GM19397 (cell line): Measurements from ENCODE around the gene NR2C1.
"Not testable (repeated sequence)": the region's sequence is repeated elsewhere in the genome, so short reads cannot be mapped to it uniquely, and the experiment has no call there.

Experiments used
- ATAC-seq: cut with Tn5 transposase; IDR thresholded peaks from one replicate; pipeline ENCODE4 v1.9.1; 2021; ENCODE audit warnings: mild to moderate bottlenecking, moderate library complexity; ENCODE audit not compliant: unreplicated experiment

The NR2C1 gene

GRCh38 chr12:95003213-95003920 is 70.1 kb downstream of the NR2C1 start, which contains the start of gene NDUFA12:
Gene NDUFA12, minus strand, starts transcription at chr12:95003697. Its CDS starts 17 bp downstream, at chr12:95003680.
- ATAC-seq = peak; percentile 98

DNA sequence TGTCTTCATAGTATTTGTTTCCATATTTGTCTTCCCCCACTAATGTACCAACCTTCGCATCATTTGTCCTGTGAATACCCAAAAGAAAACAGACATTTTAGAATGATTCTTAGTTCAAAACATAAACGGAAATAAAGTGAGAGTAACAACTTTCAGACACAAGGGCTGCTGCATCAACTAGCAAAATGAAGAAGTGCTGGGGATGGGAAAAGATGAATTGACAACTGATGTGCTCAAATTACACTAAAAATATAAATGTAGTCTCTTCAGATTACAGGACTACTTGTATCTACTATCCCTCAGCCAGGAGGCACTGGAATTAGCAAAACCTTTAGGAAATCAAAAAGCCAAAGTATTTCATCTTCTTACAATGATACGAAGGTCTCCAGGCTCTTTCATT is 70.7 kb downstream of the NR2C1 start:
- no peak for ATAC-seq

DNA sequence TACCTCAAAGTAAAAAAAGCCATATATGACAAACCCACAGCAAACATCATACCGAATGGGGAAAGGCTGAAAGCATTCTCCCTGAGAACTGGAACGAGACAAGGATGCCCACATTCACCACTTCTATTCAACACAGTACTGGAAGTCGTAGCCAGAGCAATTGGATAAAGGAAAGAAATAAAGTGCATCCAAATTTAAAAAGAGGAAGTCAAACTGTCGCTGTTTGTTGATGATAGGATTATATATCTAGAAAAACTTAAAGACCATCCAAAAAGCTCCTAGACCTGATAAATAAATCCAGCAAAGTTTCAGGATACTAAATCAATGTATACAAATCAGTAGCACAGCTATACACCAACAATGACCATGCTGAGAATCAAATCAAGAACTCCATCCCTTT is 75.1 kb downstream of the NR2C1 start:
- ATAC-seq = no peak

DNA sequence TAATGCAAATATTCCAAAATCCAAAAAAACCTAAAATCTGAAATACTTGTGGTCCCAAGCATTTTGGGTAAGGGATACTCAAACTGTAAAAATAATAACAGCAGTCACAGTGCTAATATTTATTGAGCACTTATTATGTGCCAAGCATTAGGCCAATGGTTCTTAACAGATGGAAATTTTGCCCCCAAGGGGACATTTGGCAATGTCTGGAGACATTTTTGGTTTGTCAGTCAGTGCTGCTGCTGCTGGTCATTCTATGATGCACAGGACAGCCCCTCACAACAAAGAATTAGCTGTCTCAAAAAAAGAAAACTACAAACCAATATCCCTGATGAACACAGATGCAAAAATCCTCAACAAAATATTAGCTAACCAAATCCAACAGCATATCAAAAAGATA is 75.7 kb downstream of the NR2C1 start:
- no peak for ATAC-seq

- no peak for ATAC-seq
Observed at GRCh38 chr12:94997061-94997460, 76.4 kb downstream of the NR2C1 start.

DNA sequence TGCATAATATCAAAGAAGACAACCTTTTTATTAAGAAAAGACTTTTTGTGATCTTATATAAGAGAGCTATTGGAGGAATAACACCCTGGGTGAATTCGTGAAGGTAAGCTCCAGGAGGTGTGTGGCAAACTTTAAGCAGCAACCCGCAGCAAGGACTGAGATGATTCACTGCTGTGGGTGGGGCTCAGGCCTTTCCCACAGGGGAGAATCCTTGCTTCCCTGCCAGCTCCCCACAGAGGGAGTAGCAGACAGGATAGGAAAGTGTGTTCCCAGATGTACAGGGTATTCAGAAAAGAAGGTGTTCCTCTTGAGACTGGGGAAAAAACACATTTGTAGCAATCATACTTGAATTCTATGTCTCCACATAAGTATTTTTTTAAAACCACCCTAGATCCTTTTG is 79.1 kb downstream of the NR2C1 start:
- no peak for ATAC-seq

DNA sequence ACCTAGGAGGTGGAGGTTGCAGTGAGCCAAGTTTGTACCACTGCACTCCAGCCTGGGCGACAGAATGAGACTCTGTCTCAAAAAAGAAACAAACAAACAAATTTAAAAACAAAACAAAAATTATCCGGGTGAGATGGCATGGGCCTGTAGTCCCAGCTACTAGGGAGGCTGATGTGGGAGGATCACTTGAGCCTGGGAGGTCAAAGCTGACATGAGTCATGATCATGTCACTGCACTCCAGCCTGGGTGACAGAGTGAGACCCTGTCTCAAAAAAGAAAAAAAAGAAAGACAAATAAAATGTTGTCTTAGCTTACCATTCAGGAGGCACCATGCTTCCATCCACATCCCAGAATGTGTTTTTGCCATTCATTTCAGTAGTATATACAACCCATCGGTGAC is 79.6 kb downstream of the NR2C1 start:
- not testable (repeated sequence) for ATAC-seq

DNA sequence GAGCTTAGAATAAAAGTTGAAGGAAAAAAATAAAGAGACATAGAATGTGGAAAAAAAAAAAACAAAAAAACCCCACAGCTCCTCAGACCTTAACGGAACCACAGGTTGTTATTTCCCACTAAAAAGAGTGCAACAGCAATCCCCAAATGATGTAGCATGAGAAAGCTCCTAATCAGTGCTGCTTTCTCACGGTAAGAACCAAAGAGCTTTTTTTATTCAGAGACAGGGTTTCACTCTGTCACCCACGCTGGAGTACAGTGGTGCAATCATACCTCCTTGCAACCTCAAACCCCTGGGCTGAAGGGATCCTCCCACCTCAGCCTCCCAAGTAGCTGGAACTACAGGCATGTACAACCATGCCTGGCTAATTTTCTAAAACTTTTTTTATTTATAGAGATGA is 83.2 kb downstream of the NR2C1 start:
- ATAC-seq = no peak

DNA sequence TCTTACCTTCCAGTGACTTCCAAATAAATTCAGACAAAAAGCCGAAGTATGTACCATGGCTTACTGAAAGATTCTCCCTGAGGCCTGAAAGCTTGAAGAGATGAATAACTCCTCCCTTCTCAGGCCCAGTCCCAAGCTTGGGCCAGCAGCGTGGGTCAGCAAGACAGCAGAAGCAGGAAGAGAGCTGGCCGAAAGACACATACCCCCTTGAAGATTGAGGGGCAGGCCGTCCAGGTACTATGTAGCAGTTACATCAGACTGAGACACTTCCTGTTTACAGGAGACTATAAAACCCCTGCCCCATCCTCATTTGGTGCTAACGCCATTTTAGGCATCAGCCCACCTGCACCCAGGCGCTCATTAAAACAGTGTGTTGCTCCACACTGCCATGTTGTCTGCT is 84.9 kb downstream of the NR2C1 start:
- no peak for ATAC-seq

DNA sequence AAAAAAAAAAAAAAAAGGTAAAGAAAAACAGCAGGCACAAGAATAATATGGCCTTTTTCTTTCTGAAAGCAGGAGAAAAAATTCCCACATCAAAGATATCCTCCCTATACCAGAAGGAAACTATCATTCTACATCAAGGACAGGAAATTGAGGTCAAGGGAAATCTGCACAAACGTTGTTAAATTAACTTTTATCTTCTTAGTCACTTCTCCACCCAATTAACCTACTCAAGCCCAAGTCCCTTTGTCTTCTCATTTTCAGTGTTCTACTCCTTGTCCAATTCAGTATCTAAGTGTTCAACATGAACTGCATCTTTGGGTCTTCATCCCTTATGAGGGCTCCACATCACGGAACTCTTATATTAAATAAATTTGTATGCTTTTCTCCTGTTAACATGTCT is 85.6 kb downstream of the NR2C1 start:
- no peak for ATAC-seq

- no peak for ATAC-seq
Observed at GRCh38 chr12:94987076-94987669, 86.2 kb downstream of the NR2C1 start.

- ATAC-seq = not testable (repeated sequence)
Observed at GRCh38 chr12:94985099-94985498, 88.3 kb downstream of the NR2C1 start.

GRCh38 chr12:94983321-94983720 is 90.1 kb downstream of the NR2C1 start:
- ATAC-seq = no peak

- ATAC-seq = no peak
Observed at GRCh38 chr12:94982456-94982855, 91.0 kb downstream of the NR2C1 start.

GRCh38 chr12:94980577-94980976 is 92.8 kb downstream of the NR2C1 start:
- ATAC-seq = no peak

- no peak for ATAC-seq
Observed at GRCh38 chr12:94979941-94980340, 93.5 kb downstream of the NR2C1 start.

DNA sequence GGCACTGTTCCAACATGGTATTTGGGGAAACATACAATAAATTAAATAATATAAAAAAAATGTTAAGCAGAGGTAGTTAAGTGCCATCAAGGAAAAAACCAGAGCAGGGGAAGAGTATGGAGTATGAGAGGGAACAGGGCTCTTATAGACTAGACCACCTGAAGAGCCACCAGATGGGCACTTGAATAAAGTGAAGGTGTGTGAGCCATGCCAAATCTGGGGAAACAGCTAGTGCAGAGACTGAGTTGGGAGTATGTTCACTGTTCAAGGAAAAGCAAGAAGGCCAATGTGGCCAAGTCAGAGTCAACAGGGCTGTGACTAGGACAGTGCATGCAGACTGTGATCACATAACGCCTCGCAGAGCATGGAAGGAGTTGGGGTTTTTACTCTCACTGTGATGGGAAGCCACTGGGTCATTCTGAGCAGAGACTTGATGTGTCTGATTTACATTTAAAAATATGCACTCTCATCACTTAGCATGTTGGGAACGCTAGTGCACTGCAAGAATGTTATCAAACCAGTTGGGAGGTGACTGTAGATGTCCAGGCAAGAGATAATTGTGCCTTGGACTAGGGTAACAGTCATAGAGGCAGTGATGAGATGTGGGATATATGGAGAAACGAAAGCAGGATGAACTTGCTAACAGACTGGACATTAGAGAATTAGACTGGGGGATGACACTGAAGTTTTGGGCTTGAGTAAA is 95.5 kb downstream of the NR2C1 start:
- ATAC-seq = no peak

DNA sequence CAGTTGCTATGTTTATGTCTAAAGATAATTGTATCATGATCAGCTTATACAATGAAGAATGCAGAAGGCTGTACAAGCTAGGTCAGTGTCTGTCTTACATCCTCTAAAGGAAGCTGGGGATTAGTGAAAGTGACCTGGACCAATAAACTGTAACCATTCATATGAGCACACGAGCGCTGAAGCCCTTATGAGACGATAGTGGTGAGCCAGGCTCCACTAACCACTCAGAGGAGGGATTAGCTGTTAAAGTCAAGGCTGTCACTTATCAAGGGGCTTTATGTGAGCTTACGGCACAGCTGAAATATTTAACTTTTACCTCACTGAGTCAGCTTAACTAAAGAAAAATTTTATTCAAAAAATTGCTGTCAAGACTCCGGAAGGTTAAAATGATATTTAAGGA is 100.2 kb downstream of the NR2C1 start:
- ATAC-seq = no peak

DNA sequence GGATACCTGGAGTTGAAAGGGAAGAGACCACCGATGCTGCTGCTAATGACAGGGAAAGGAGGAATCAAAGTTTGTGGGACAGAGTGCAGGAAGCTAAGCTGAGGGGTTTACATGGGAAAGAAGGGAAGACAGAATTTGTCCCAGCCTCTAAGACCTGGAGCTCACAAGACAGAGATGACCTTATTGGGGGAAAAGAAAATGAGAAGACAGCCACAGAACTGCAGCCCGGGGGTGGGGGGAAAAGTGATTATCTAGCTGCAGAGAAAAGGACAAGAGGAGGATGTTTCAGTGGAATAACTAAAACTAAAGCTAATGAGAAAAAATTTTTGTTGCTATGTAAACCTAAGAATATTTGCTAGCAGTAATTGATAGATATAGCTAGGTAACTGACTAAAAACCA is 100.6 kb downstream of the NR2C1 start:
- ATAC-seq = no peak

DNA sequence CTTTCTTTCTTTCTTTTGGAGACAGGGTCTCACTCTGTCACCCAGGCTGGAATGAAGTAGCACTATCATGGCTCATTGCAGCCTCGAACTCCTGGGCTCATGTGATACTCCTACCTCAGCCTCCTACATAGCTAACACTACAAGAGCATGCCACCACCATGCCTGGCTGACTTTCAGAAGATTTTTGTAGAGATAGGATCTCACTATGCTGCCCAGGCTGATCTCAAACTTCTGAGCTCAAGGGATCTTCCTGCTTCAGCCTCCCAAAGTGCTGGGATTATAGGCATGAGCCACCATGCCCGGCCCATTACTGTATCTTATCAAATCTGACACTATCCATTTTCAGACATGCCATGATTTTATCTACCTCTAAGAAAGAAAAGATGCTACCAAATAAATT is 101.5 kb downstream of the NR2C1 start:
- no peak for ATAC-seq

DNA sequence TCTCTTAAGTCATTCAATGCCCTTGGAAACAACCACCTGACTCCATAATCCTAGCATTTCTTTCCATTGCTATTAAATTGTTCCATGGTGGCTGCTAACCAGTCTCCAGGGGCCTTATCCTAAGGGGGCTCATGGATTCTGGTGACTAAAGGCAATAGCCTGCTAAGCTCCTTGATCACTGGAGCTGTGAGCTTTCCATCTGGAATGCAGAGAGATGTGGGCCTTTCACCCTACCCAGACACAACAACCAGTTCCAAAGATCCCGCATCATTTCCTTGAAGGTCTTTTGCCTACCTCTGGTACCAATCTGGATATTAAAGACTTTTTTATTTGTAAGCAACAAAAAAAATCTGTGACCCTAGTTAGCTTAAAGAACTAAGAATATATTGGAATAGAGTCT is 102.9 kb downstream of the NR2C1 start:
- ATAC-seq = no peak
